HL-60/S4 (cell line): ENCODE data around the gene PLPP1.
"Not testable (repeated sequence)": the region's sequence is repeated elsewhere in the genome, so short reads cannot be mapped to it uniquely, and the experiment has no call there.

Experiments used
- in situ Hi-C: fragments of 300-500 bp; cut with MboI; formaldehyde crosslinking; loops from 2 replicates; pipeline ENCODE4 v1.14.3; 2022; ENCODE audit warnings: low sequenced_read_pairs

The PLPP1 gene

GRCh38 chr5:55507574-55507973, 27.2 kb downstream of the PLPP1 start:
- in situ Hi-C loops: no loop called here

DNA sequence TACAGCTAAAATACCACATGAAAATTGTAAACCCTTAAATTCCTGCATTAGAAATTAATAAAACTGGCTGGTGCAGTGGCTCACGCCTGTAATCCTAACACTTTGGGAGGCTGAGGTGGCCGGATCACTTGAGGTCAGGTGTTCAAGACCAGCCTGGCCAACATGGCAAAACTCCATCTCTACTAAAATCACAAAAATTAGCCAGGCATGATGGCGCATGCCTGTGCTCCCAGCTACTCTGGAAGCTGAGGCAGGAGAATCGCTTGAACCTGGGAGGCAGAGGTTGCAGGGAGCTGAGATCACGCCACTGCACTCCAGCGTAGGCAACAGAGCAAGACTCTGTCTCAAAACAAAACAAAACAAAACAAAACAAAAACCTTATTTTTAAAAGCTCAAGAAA, 29.1 kb downstream of the PLPP1 start:
- in situ Hi-C loops: not testable (repeated sequence)

- in situ Hi-C loops: not testable (repeated sequence)
Measured at GRCh38 chr5:55503917-55504316, 30.8 kb downstream of the PLPP1 start.

DNA sequence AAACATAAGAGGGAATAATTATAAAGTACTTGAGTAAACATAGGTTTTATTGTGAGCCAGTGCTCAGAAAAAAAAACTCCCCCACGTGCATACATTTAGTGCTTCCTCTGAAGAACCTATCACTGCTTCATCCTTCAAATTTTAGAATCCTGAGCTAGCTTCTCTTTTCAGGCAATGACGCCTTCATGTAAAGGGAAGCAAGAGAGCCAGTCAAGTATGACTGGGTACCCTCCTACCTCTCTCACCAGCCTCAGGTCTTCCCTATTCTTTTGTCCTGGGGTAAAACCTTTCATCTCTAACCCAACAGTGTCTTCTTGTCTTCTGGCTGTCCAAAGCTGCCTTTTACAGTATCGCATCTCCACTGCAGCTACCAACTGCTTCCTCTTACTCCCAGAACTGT, 32.0 kb downstream of the PLPP1 start:
- in situ Hi-C loops: no loop called here

DNA sequence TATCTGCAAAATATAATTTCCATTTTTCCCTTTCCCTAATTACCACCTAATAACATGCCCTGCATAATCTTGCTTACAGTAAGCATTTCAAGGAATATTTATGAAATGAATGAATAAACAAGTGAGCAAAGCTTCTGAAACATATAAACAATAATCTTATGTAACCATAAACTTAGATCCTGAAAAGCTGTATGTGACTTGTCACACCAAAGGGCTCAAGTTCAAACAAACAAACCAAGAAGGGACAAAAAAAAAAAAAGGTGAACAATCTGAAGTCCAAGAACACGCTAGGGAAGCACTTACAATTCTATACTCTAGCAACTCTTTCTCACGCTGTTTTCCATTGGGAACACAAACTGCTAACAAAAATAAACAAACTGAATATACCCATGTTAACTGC, 36.3 kb downstream of the PLPP1 start:
- in situ Hi-C loops: no loop called here

- in situ Hi-C loops: no loop called here
Measured at GRCh38 chr5:55497712-55498111, 37.1 kb downstream of the PLPP1 start.

- in situ Hi-C loops: no loop called here
Measured at GRCh38 chr5:55495216-55495615, 39.5 kb downstream of the PLPP1 start.

GRCh38 chr5:55492449-55492848, 42.3 kb downstream of the PLPP1 start:
- in situ Hi-C loops: no loop called here

GRCh38 chr5:55485073-55485472, 49.7 kb downstream of the PLPP1 start:
- in situ Hi-C loops: no loop called here

DNA sequence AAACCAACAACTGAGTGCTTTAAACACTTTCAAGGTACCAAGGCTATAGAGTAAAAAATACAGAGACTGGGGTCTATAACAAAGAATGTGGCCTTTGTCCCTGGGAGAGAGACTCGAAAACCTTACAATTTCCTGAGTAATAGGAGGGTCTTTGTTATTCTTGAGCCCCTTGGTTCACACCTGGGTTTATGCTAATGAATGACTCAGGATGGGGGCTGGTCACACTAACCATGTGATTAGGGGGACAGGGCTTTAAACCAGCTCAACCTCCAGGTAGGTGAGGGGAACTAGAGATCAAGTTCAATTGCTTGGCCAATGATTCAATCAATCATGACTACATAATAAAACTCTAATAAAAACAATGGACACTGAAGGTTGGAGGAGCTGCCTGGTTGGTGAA, 50.2 kb downstream of the PLPP1 start:
- in situ Hi-C loops: no loop called here

- in situ Hi-C loops: no loop called here
Measured at GRCh38 chr5:55483885-55484284, 50.9 kb downstream of the PLPP1 start.

DNA sequence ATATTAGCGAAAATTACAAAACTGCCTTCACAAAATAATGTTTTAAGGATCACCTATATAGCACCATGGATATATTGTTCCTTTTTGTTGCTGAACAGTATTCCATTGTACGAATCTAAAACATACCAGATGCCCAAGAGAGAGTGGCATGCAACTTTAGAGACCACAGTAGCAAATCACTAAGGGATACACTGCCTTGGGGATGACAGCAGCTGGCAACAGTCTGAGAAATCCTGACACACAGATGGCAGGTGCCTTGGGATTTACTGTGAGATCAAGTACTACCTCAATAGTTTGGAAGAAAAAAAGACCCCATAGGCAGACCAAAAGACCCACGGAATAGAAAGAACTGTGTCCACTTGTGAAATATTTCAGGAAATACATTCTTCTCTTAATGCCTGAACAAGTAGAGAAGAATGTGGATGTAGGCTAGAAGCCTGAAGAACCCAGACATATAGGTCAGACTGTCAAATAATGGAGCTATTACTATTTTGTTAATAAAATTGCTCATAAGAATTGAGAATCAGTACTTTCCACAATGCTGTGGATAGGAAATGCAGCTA, 53.4 kb downstream of the PLPP1 start:
- in situ Hi-C loops: no loop called here

DNA sequence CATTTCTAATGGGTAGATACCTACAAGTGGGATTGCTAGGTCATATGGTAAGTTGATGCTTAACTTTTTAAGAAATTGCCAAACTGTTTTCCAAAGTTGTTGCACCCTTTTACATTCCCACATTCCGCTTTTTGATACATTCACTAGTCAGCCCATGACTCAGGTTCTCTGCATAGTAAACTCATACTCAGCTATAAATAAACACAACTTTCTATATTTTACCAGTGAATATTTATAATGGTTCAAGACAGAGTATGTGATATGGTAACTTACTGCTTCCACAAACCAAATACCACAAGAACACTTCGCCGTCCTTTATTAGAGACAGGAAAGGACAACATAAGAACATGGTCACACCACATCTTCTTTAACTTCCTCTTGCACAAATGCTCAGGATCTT, 54.0 kb downstream of the PLPP1 start:
- in situ Hi-C loops: no loop called here

- in situ Hi-C loops: no loop called here
Measured at GRCh38 chr5:55472642-55473041, 62.1 kb downstream of the PLPP1 start.

GRCh38 chr5:55471468-55471867, 63.3 kb downstream of the PLPP1 start:
- in situ Hi-C loops: no loop called here

GRCh38 chr5:55470282-55470681, 64.5 kb downstream of the PLPP1 start:
- in situ Hi-C loops: no loop called here

DNA sequence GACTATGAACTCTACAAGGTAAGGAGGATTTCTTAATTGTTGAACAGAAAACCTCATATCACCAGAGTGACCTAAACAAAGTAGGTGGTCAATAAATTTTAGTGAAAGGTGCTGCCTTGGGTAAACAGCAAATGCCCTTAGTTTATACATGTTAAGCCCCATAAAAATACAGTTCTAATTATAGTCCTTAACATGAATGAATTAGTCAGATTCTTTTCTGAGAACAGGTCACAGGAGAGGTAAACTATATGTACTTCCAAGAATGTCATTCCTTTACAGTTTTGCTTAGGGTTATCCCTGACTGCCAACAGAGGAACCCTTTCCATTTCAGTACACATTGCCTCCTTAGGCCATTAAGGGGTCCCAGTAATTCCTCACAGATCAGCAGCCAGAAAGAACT, 64.9 kb downstream of the PLPP1 start:
- in situ Hi-C loops: no loop called here

- in situ Hi-C loops: no loop called here
Measured at GRCh38 chr5:55467862-55468551, 66.8 kb downstream of the PLPP1 start.

DNA sequence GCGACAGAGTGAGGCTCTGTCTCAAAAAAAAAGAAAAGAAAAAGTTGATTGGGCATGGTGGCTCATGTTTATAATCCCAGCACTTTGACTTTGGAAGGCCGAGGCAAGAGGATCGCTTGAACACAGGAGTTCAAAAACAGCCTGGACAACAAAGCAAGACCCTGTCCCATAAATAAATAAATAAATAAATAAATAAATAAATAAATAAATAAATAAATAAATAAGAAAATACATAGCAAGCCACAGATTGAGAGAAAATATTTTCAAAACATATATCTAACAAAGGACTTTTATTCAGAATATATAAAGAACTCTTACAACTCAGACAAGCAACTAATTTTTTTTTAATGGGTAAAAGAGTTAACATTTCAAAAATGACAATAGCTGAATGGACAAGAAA, 71.2 kb downstream of the PLPP1 start:
- in situ Hi-C loops: no loop called here

DNA sequence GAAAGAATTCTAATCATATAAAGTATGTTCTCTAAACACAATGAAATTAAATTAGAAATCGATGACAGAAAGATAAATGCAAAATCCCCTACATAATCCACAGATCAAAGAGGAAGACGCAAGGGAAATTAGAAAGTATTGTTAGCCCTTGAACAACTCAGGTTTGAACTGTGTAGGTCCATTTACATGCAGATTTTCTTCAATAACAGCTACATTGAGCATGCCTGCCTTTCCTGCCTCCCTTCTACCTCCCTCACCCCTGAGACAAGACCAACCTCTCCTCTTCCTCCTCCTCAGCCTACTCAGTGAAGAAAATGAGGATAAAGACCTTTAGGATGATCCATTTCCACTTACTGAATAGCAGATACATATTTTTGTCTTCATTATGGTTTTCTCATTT, 75.2 kb downstream of the PLPP1 start:
- in situ Hi-C loops: no loop called here

DNA sequence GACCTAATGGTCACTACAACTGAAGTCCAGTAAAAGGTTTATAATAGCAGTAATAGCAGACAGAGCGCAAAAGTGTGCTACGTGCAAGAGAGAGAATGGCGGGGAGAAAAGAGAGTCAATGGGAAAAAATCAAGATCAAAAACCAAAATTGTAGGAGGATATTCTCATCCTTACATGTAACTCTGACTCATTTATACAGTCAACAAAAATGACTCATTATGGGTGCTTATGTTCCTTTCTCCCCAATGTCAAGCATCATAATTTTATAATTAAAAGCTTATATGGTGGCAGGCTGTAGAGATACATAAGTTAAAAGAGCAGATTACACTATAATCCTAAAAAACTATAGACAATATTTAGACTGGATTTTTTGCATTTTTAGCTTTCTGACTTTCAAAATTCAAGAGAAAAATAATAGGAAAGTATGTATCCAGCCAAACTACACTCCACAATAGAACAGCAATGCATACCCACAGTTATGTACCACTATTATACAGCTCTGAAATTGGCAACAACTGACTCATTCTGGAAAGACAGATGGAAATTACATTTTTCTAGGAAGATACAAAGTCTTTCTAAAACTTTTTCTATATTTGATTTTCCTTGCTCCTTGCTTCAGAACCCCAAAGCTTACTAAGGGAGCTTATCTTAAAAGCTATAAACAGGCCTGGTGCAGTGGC, 78.4 kb downstream of the PLPP1 start:
- in situ Hi-C loops: no loop called here

DNA sequence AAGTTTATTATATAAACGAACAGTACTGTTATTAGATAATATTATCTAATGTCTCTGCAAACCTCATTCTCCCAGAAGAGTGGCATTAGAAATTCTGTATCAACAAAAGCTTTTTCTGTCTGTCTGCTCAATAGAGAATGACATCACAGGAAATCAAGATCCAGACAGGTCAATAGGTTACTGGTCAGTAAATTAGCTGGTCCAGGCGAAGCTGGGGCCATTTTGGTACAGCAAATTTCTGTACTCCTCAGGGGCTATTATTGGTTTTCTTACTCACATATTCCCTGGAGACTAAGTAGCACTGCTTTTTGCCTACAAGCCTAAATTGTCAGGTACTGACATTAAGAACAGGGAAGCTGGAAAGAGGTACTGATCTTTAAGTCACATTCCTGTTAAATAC, 80.5 kb downstream of the PLPP1 start:
- in situ Hi-C loops: no loop called here
